CD8-positive, alpha-beta memory T cell (primary cell): ENCODE data around the gene TSC22D4. TPM values are rescaled to one million over a fixed set of nuclear protein-coding genes. Genes with fewer than 3 reads are reported as not detected.

Experiments used
- CTCF ChIA-PET: fragments of 350-600 bp; sonication (Branson Sonifier 250); formaldehyde crosslinking; loops from one replicate; lab custom pipeline; 2021; ENCODE audit warnings: antibody characterized with exemption; lab: Charles Lee
- POLR2A ChIA-PET: fragments of 350-600 bp; sonication (Branson Sonifier 250); formaldehyde crosslinking; loops from one replicate; lab custom pipeline; 2021; ENCODE audit warnings: antibody characterized with exemption; lab: Charles Lee
- DNase-seq, 5 donors: peaks; one replicate each; pipeline versions ENCODE4 v3.0.0 to v3.0.0-alpha.2; 2020 to 2022; ENCODE audit warnings: mixed read lengths in 1 of 5
- H3K27ac ChIP-seq: one replicate; pipeline ENCODE4 v1.7.0; 2013; ENCODE audit warnings: low read depth, mild to moderate bottlenecking, low read length, moderate library complexity
- H3K27me3 ChIP-seq: 2 replicates; pipeline ENCODE4 v1.7.0; 2013; ENCODE audit warnings: low read length, mild to moderate bottlenecking; ENCODE audit not compliant: insufficient read depth, poor library complexity, severe bottlenecking
- H3K36me3 ChIP-seq: 2 replicates; pipeline ENCODE4 v1.7.0; 2013; ENCODE audit warnings: mild to moderate bottlenecking, low read length, moderate library complexity; ENCODE audit not compliant: insufficient read depth
- H3K4me1 ChIP-seq: 2 replicates; pipeline ENCODE4 v1.7.0; 2013; ENCODE audit warnings: mild to moderate bottlenecking, low read length, moderate library complexity; ENCODE audit not compliant: insufficient read depth
- H3K4me3 ChIP-seq: 2 replicates; pipeline ENCODE4 v1.7.0; 2013; ENCODE audit warnings: mild to moderate bottlenecking, low read length
- H3K9me3 ChIP-seq: 2 replicates; pipeline ENCODE4 v1.7.0; 2013; ENCODE audit warnings: mild to moderate bottlenecking, low read length
- H3K27ac Mint-ChIP-seq, 8 donors: one replicate each; pipeline ENCODE4 v1.8.0; 2020 to 2021; ENCODE audit warnings: mixed read lengths in 8 of 8, mild to moderate bottlenecking in 6 of 8, inconsistent platforms in 3 of 8, moderate library complexity in 3 of 8
- H3K27me3 Mint-ChIP-seq, 2 donors: one replicate each; pipeline ENCODE4 v1.8.0; 2020 to 2021; ENCODE audit warnings: mixed read lengths in 2 of 2, mild to moderate bottlenecking in 1 of 2, moderate library complexity in 1 of 2
- H3K36me3 Mint-ChIP-seq, 3 donors: one replicate each; pipeline ENCODE4 v1.8.0; 2020 to 2021; ENCODE audit warnings: mixed read lengths in 3 of 3, inconsistent platforms in 1 of 3, mild to moderate bottlenecking in 1 of 3
- H3K4me1 Mint-ChIP-seq, 3 donors: one replicate each; pipeline ENCODE4 v1.8.0; 2020 to 2021; ENCODE audit warnings: mixed read lengths in 3 of 3, inconsistent platforms in 1 of 3, mild to moderate bottlenecking in 1 of 3
- H3K4me3 Mint-ChIP-seq, 7 donors: one replicate each; pipeline ENCODE4 v1.8.0; 2020 to 2021; ENCODE audit warnings: mixed read lengths in 7 of 7, mild to moderate bottlenecking in 6 of 7, moderate library complexity in 4 of 7, inconsistent platforms in 2 of 7
- H3K9me3 Mint-ChIP-seq, 5 donors: one replicate each; pipeline ENCODE4 v1.8.0; 2020 to 2022; ENCODE audit warnings: mixed read lengths in 5 of 5, mild to moderate bottlenecking in 3 of 5, moderate library complexity in 2 of 5, inconsistent platforms in 1 of 5
- polyA plus RNA-seq: library from polyadenylated mRNA; unstranded; fragments of 300-500 nt; fragmentation: Illumina TruSeq; gene quantifications from one replicate; pipeline ENCODE4 v1.2.3, GENCODE V29; 2021
- total RNA-seq, 2 experiments: library from RNA; stranded (reverse); gene quantifications; one replicate each; pipeline ENCODE4 v1.2.3, GENCODE V29; 2021

The TSC22D4 gene
- total and polyA plus RNA-seq, 3 experiments from 2014 or later: 40.5 to 99.1 (median 96.2) TPM

- POLR2A ChIA-PET: interaction anchor here (0.6 kb wide), 1 partner anchor 69 kb away, joined by 5 read pairs; no protein-coding TSS in a partner anchor
- Mint-ChIP-seq H3K9me3 (no peaks in the 10 kb centered on the region), H3K27me3 (peaks cover 0 to 2% of the 10 kb centered on the region in 2 donors), H3K27ac (no peak overlapping the region), H3K4me1 (peaks cover 8 to 22% (median 9%) of the 10 kb centered on the region in 3 donors), H3K4me3 (no peak overlapping the region), H3K36me3 (no peaks in the 10 kb centered on the region)
- Histone ChIP-seq H3K36me3 (no peaks in the 10 kb centered on the region), H3K4me3 (no peak overlapping the region), H3K27ac (no peak overlapping the region), H3K4me1 (no peaks in the 10 kb centered on the region), H3K9me3 (no peaks in the 10 kb centered on the region), H3K27me3 (no peaks in the 10 kb centered on the region)
- no peak for DNase-seq
- CTCF ChIA-PET: interaction anchor here (1.5 to 4.0 kb wide), 3 partner anchors 21 to 69 kb away, joined by 3 to 20 read pairs (median 9); no protein-coding TSS in a partner anchor
Observed at GRCh38 chr7:100490483-100491191, 11.6 kb upstream of the TSC22D4 start.

GRCh38 chr7:100489824-100490223, 10.8 kb upstream of the TSC22D4 start:
- CTCF ChIA-PET: interaction anchor here (1.5 to 1.8 kb wide), 2 partner anchors 63 to 70 kb away, joined by 3 to 9 read pairs; no protein-coding TSS in a partner anchor

GRCh38 chr7:100489121-100489520, 10.1 kb upstream of the TSC22D4 start:
- Histone ChIP-seq H3K27ac (no peak overlapping the region), H3K36me3 (no peaks in the 10 kb centered on the region), H3K4me1 (no peaks in the 10 kb centered on the region), H3K27me3 (no peaks in the 10 kb centered on the region), H3K9me3 (no peaks in the 10 kb centered on the region), H3K4me3 (no peak overlapping the region)
- no peak overlapping the region for H3K27ac Mint-ChIP-seq
- no peaks in the 10 kb centered on the region for H3K9me3 Mint-ChIP-seq
- no peaks in the 10 kb centered on the region for H3K36me3 Mint-ChIP-seq
- POLR2A ChIA-PET: no interaction called here
- DNase-seq: no peak
- peaks cover 9 to 28% (median 12%) of the 10 kb centered on the region in 3 donors for H3K4me1 Mint-ChIP-seq
- H3K4me3 Mint-ChIP-seq: no peak overlapping the region
- H3K27me3 Mint-ChIP-seq: peaks cover 0 to 2% of the 10 kb centered on the region in 2 donors
- CTCF ChIA-PET: interaction anchor here (1.5 to 1.8 kb wide), 2 partner anchors 64 to 70 kb away, joined by 3 to 9 read pairs; no protein-coding TSS in a partner anchor

More at GRCh38 chr7:100489824-100490223, 10.8 kb upstream of the TSC22D4 start:
- no peaks in the 10 kb centered on the region for H3K36me3 Mint-ChIP-seq
- peaks cover 9 to 23% (median 9%) of the 10 kb centered on the region in 3 donors for H3K4me1 Mint-ChIP-seq
- no peaks in the 10 kb centered on the region for H3K9me3 ChIP-seq
- POLR2A ChIA-PET: no interaction called here
- H3K27ac Mint-ChIP-seq: peak overlapping the region in 1 of 8 donors; percentile 54
- no peaks in the 10 kb centered on the region for H3K27me3 ChIP-seq
- H3K4me3 Mint-ChIP-seq: no peak overlapping the region
- H3K36me3 ChIP-seq: no peaks in the 10 kb centered on the region
- no peaks in the 10 kb centered on the region for H3K4me1 ChIP-seq
- DNase-seq: peak in 1 of 5 donors; percentile 70
- peaks cover 0 to 2% of the 10 kb centered on the region in 2 donors for H3K27me3 Mint-ChIP-seq
- H3K4me3 ChIP-seq: no peak overlapping the region
- no peak overlapping the region for H3K27ac ChIP-seq
- H3K9me3 Mint-ChIP-seq: no peaks in the 10 kb centered on the region

- DNase-seq: no peak
- no peaks in the 10 kb centered on the region for H3K27me3 ChIP-seq
- no peaks in the 10 kb centered on the region for H3K9me3 Mint-ChIP-seq
- H3K4me3 Mint-ChIP-seq: no peak overlapping the region
- no peaks in the 10 kb centered on the region for H3K4me1 ChIP-seq
- no peak overlapping the region for H3K27ac Mint-ChIP-seq
- no peaks in the 10 kb centered on the region for H3K36me3 Mint-ChIP-seq
- no peak overlapping the region for H3K4me3 ChIP-seq
- no peaks in the 10 kb centered on the region for H3K36me3 ChIP-seq
- H3K4me1 Mint-ChIP-seq: peaks cover 9 to 26% (median 12%) of the 10 kb centered on the region in 3 donors
- H3K27me3 Mint-ChIP-seq: peaks cover 0 to 2% of the 10 kb centered on the region in 2 donors
- ChIA-PET POLR2A (no interaction called here), CTCF (interaction anchor here (1.8 kb wide), 1 partner anchor 71 kb away, joined by 9 read pairs; no protein-coding TSS in a partner anchor)
- H3K27ac ChIP-seq: no peak overlapping the region
- H3K9me3 ChIP-seq: no peaks in the 10 kb centered on the region
Observed at GRCh38 chr7:100488333-100489095, 9.5 kb upstream of the TSC22D4 start.

GRCh38 chr7:100486753-100487446, 7.9 kb upstream of the TSC22D4 start:
- Histone ChIP-seq H3K4me1 (peaks cover 11% of the 10 kb centered on the region), H3K27me3 (no peaks in the 10 kb centered on the region), H3K9me3 (no peaks in the 10 kb centered on the region), H3K4me3 (no peak overlapping the region), H3K27ac (no peak overlapping the region), H3K36me3 (no peaks in the 10 kb centered on the region)
- Mint-ChIP-seq H3K4me1 (peaks cover 10 to 22% (median 11%) of the 10 kb centered on the region in 3 donors), H3K27me3 (no peaks in the 10 kb centered on the region), H3K36me3 (no peaks in the 10 kb centered on the region), H3K27ac (no peak overlapping the region), H3K9me3 (no peaks in the 10 kb centered on the region), H3K4me3 (peak overlapping the region in 1 of 7 donors; percentile 56)
- ChIA-PET POLR2A (no interaction called here), CTCF (interaction anchor here (1.0 kb wide), 1 partner anchor 55 kb away, joined by 3 read pairs; no protein-coding TSS in a partner anchor)
- no peak for DNase-seq

- no peaks in the 10 kb centered on the region for H3K9me3 Mint-ChIP-seq
- POLR2A ChIA-PET: interaction anchor here (0.6 kb wide), 1 partner anchor 63 kb away, joined by 4 read pairs; no protein-coding TSS in a partner anchor
Observed at GRCh38 chr7:100486111-100486636, 7.2 kb upstream of the TSC22D4 start.

GRCh38 chr7:100485471-100485876, 6.5 kb upstream of the TSC22D4 start:
- no peaks in the 10 kb centered on the region for H3K27me3 Mint-ChIP-seq
- no peaks in the 10 kb centered on the region for H3K36me3 Mint-ChIP-seq
- CTCF ChIA-PET: interaction anchor here (1.0 to 1.9 kb wide), 4 partner anchors 16 to 74 kb away, joined by 3 to 7 read pairs (median 6); partner anchors contain the start of gene AGFG2
- H3K4me1 Mint-ChIP-seq: peaks cover 14 to 25% (median 14%) of the 10 kb centered on the region in 3 donors
- Histone ChIP-seq H3K9me3 (no peaks in the 10 kb centered on the region), H3K27ac (no peak overlapping the region), H3K36me3 (no peaks in the 10 kb centered on the region), H3K27me3 (no peaks in the 10 kb centered on the region), H3K4me3 (no peak overlapping the region), H3K4me1 (peaks cover 11% of the 10 kb centered on the region)
- no peaks in the 10 kb centered on the region for H3K9me3 Mint-ChIP-seq
- POLR2A ChIA-PET: interaction anchor here (0.6 to 0.7 kb wide), 2 partner anchors 8 to 17 kb away, joined by 3 read pairs; no protein-coding TSS in a partner anchor
- H3K27ac Mint-ChIP-seq: peak overlapping the region in 2 of 8 donors; percentile 10 to 21
- no peak for DNase-seq
- H3K4me3 Mint-ChIP-seq: peak overlapping the region in 2 of 7 donors; percentile 58 to 70

More at GRCh38 chr7:100486111-100486636, 7.2 kb upstream of the TSC22D4 start:
- Histone ChIP-seq H3K4me1 (peaks cover 11% of the 10 kb centered on the region), H3K36me3 (no peaks in the 10 kb centered on the region), H3K27me3 (no peaks in the 10 kb centered on the region), H3K4me3 (no peak overlapping the region), H3K27ac (no peak overlapping the region), H3K9me3 (no peaks in the 10 kb centered on the region)
- peak overlapping the region in 3 of 7 donors; percentile 1 to 58 (median 54) for H3K4me3 Mint-ChIP-seq
- H3K4me1 Mint-ChIP-seq: peaks cover 14 to 25% (median 14%) of the 10 kb centered on the region in 3 donors
- CTCF ChIA-PET: interaction anchor here (1.0 to 1.9 kb wide), 3 partner anchors 17 to 55 kb away, joined by 3 to 7 read pairs (median 5); partner anchors contain the start of gene AGFG2
- H3K27ac Mint-ChIP-seq: peak overlapping the region in 4 of 8 donors; percentile 7 to 68 (median 30)
- no peaks in the 10 kb centered on the region for H3K27me3 Mint-ChIP-seq
- DNase-seq: no peak
- no peaks in the 10 kb centered on the region for H3K36me3 Mint-ChIP-seq
